Stimulated activated CD8-positive, alpha-beta memory T cell treated with anti-CD3 and anti-CD28 coated beads, Interleukin-7, amount 100 ng/mL, for 48 hours (primary cell): ENCODE measurements around the gene NACC1.

Experiments
- DNase-seq, 2 donors: peaks; one replicate each; pipeline ENCODE4 v3.0.0-alpha.2; 2020; ENCODE audit warnings: low read depth in 1 of 2; ENCODE audit errors: extremely low read depth in 1 of 2

The NACC1 gene

DNA sequence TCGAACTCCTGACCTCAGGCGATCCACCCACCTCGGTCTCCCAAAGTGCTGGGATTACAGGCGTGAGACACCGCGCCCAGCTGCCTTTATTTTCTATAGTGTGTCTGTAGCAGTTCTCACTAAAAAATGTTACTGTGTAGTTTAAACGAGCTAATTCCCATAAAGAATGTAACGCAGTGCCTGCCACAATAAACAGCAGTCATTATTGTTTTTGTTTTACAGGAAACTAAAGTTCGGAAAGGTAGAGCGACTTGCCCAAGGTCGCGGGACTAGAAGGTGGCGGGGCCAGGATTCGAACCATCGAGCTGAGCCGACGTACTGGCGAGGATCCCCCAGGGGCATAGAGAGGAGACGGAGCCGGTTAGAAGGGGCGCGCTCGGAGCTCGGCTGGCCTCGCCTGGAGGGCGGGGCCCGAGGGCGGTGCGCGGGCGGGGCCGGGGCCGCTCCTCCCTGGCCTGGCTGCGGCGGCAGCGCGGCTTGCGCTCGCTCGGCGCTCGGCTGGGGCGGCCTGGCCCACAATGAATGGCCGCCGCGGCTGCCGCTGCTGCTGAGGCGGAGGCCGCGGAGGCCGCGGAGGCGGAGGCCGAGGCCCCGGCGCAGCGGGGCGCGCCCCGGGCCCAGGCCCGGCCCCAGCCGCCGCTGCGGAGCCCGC, at the start of gene NACC1:
TSS of gene NACC1 (plus strand) at position 493 of the 652 bp plus-strand sequence. CDS start 16,944 bp downstream, outside the sequence.
- peak; percentile 83 to 86 for DNase-seq

DNA sequence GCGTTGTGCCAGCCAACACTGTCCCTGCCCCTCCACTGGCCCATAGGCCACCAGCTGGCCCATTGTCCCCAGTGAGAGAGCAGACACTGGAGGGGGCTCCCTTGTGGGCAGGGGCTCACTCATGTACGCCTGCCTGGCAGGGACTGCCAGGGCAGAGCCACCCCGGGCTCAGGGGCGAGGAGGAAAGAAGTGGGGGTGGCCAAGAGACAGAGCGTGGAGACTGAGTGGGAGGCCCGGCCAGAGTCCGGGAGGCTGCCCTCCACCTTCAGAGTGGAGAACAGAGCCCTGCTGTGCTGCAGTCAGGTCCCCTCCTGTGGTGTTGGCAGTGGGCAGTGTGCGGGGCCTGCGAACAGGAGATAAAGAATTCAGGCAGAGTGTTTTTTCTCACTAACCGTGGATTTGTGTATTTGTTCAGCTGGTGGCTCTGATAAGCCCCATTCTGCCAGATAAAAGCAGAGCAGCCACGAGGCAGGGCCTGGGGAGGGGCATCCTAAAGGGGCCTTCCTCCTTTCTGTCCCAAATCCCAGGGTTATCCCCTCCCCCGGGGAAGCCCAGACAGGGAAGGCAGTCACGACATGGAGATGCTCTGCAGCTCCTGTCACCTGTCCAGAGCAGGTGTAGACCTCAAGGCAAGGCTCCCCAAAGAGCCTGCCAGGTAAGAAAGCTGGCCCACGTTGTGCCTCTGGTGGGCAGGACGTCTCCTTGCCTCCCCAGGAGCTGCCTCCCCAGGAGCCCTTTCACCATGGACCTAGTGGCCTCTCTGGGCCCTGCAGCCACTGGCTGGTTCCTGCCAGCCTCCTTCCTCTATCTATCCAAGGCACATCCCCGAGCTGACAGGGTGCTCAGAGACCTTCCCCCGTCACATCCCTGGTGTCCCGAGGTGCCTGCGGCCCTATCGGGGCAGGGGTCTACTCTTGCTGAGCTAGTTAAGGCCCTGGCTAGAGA, 48.4 kb upstream of the NACC1 start:
- DNase-seq = no peak

GRCh38 chr19:13070425-13071140, 47.5 kb upstream of the NACC1 start:
- DNase-seq = no peak

GRCh38 chr19:13071444-13072187, 46.4 kb upstream of the NACC1 start:
- no peak for DNase-seq

GRCh38 chr19:13072188-13072908, 45.7 kb upstream of the NACC1 start:
- no peak for DNase-seq

GRCh38 chr19:13073263-13073662, 44.8 kb upstream of the NACC1 start:
- DNase-seq = no peak

DNA sequence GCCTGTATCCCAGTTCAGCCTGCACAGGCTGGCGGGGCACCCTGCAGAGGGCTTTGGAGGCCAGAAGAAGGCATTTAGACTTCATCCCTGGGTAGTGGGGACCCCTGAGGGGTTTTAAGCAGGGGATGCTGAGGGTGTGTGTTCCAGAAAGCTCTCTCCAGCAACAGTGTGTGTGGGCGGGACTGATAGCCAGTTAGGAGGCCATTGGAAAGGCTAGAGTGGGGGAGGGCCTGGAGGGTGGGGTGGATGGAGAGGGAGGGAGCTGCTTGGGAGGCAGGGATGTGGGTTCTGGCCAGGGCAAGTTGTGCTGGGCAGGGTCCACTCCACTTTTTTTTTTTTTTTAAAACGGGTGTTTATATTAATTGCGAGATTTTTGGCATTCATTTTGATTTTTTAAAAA, 43.7 kb upstream of the NACC1 start:
- DNase-seq = no peak

- no peak for DNase-seq
Measured at GRCh38 chr19:13076320-13076719, 41.7 kb upstream of the NACC1 start.

GRCh38 chr19:13076787-13077186, 41.3 kb upstream of the NACC1 start:
- DNase-seq = no peak

- DNase-seq = no peak
Measured at GRCh38 chr19:13077240-13077639, 40.8 kb upstream of the NACC1 start.

DNA sequence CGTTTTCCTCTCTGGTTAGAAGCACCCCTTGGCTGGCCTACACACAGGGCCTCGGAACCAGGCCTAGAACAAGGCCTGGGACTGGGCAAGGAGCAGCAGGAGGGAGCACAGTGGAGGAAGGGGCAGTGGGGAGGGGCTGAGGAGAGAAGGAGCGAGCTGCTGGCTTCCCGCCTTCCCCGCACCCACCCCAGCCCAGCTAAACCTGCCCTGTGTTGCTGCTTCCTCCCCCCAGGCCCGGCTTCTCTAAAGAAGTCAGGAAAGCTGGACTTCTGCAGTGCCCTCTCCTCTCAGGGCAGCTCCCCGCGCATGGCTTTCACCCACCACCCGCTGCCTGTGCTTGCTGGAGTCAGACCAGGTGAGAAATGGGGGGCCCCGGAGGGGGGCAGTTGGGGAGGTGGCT, 39.7 kb upstream of the NACC1 start:
- no peak for DNase-seq

DNA sequence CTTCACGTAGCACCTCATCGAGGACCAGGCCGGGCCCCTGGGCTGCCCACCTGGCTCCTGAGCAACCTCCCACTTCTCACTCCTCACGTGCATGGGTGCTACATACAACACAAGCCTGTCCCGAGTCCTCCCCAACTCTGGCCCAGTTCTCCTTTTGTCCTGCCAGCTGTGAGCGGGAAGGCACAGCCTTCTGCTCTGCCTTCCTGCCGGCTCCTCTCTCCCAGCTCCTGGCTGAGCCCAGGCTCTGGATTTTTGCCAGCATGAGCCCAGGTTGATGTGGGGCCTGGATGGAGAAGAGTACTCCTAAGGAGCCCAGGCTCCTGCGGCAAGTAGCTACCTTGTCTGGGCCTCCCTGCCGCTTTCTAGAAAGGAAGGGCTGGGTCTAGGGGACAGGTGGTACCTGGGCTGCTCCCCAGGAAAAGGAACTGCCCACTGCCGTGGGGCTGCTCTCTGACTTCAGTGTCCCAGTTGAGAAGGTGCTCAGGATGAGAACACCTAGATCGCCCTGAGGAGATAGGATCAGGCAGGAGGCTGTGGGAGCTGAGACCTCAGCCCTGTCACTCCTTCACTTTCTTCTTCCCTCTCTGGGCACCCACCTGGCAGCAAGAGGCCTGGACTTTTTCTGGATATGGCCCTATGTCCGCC, 39.0 kb upstream of the NACC1 start:
- DNase-seq = no peak

GRCh38 chr19:13079542-13079986, 38.5 kb upstream of the NACC1 start:
- no peak for DNase-seq

DNA sequence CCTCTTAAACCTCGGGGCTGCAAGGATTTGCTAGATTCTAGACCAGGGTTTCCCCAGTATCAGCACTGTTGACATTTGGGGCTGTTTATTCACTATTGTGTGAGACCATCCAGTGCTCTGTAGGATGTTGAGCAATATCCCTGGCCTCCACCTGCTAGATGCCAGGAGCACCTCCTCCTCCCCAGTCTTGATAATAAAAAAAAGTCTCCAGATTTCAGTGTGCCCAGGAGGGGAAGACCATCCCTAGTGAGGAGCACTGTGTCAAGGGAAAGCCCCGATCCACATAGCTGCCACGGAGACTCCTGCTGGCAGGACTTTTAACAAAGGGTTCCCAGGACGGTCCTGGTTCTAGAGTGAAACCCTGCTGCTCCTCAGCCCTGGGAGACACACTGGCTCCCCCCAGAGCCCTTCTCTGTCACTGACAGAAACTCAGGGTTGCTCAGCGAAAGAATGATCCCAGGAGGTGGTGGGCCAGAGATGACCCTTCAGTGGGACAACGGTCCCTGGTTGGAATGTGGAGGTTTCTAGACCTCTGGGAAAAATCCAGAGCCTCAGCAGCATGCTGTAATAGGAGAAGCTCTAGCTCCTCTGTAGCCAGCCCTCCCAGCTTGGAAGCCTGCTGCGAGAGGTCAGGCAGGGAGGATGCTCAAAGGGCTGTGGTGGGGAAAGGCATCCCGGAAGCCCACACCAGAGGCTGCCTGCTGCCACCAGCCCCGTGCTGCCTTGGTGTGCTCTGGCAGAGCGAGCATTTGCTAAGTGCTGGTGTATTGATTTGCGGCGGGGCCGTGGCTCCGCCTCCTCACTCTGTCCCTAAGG, 35.7 kb upstream of the NACC1 start:
- no peak for DNase-seq

- no peak for DNase-seq
Measured at GRCh38 chr19:13083008-13083404, 35.1 kb upstream of the NACC1 start.

DNA sequence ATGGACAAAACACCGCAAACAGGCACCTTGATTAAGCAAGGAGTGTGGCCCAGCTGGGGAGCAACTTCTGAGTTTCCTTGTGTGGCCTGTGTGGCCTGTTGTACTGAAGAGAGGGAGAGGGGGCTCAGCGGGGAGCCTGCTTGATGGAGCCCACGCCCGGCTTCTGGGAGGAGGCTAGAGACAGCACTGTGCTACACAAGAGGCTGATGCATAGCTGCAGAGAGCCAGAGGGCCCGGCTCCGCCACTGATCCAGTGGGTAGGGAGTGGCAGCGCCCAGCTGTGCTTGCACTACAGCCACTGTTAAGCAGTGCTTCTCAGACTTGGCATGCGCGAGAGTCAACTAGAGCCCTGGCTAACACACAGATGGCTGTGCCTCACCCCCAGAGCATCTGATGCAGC, 34.4 kb upstream of the NACC1 start:
- DNase-seq = no peak

DNA sequence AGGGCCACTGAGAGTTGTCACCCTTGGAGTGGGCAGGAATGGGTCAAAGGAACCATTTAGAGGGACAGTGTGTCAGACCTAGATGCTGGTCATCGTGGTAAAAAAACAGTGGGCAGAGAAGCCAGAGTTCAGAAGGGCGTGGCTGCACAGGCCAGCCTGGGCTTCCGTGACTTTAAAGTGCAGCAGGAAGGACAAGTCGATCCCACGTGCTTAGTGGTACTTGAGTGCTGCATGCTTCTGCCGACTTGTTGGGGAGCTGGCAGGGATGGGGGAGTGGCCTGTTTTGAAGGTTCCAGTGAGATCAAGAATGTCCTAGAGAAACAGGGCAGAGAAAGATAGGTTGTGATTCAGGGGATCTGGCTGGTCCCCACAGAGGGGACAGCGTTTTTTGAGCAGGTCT, 32.4 kb upstream of the NACC1 start:
- DNase-seq = no peak

- no peak for DNase-seq
Measured at GRCh38 chr19:13086341-13086740, 31.7 kb upstream of the NACC1 start.

GRCh38 chr19:13087295-13087694, 30.8 kb upstream of the NACC1 start:
- DNase-seq = no peak
